ENCODE data around the gene GRIK1. TPM values are rescaled to one million over a fixed set of nuclear protein-coding genes. Genes with fewer than 3 reads are reported as not detected.

Gene GRIK1
- total RNA-seq, 1 donor: not detected

- Histone ChIP-seq H3K79me2 (ENCODE audit: insufficient read depth, low read length) (no peaks in the 10 kb centered on the region), H3K27ac (ENCODE audit: low read depth, low read length) (no peak overlapping the region), H3K4me2 (ENCODE audit: insufficient read depth, low read length) (no peak overlapping the region), H3K9me3 (ENCODE audit: low read depth, low read length) (no peaks in the 10 kb centered on the region), H2AFZ (ENCODE audit: low read length) (no peak overlapping the region), H3K4me1 (ENCODE audit: insufficient read depth, low read length) (no peaks in the 10 kb centered on the region), H3K27me3 (ENCODE audit: insufficient read depth, low read length) (no peaks in the 10 kb centered on the region), H4K20me1 (ENCODE audit: insufficient read depth, low read length) (no peaks in the 10 kb centered on the region), H3K36me3 (ENCODE audit: insufficient read depth, low read length) (no peaks in the 10 kb centered on the region), H3K4me3 (ENCODE audit: insufficient read depth, low read length) (no peak overlapping the region)
- no peak for DNase-seq (ENCODE audit: insufficient read length, low spot score, missing footprints)
- no peak for TF ChIP-seq CTCF (IDR thresholded peaks at IDR 0.05; ENCODE audit: extremely low read depth, low read depth, low read length)
Observed at GRCh38 chr21:29786496-29787360, 153.1 kb downstream of the GRIK1 start.

- Histone ChIP-seq H3K79me2 (ENCODE audit: insufficient read depth, low read length) (no peaks in the 10 kb centered on the region), H3K9me3 (ENCODE audit: low read depth, low read length) (no peaks in the 10 kb centered on the region), H3K4me2 (ENCODE audit: insufficient read depth, low read length) (no peak overlapping the region), H2AFZ (ENCODE audit: low read length) (no peak overlapping the region), H3K4me1 (ENCODE audit: insufficient read depth, low read length) (no peaks in the 10 kb centered on the region), H3K36me3 (ENCODE audit: insufficient read depth, low read length) (no peaks in the 10 kb centered on the region), H3K27me3 (ENCODE audit: insufficient read depth, low read length) (no peaks in the 10 kb centered on the region), H4K20me1 (ENCODE audit: insufficient read depth, low read length) (no peaks in the 10 kb centered on the region), H3K4me3 (ENCODE audit: insufficient read depth, low read length) (no peak overlapping the region), H3K27ac (ENCODE audit: low read depth, low read length) (no peak overlapping the region)
- no peak for TF ChIP-seq CTCF (IDR thresholded peaks at IDR 0.05; ENCODE audit: extremely low read depth, low read depth, low read length)
- no peak for DNase-seq (ENCODE audit: insufficient read length, low spot score, missing footprints)
Observed at GRCh38 chr21:29777160-29777559, 162.6 kb downstream of the GRIK1 start.

- Histone ChIP-seq H4K20me1 (ENCODE audit: insufficient read depth, low read length) (no peaks in the 10 kb centered on the region), H3K27ac (ENCODE audit: low read depth, low read length) (no peak overlapping the region), H3K4me1 (ENCODE audit: insufficient read depth, low read length) (no peaks in the 10 kb centered on the region), H3K36me3 (ENCODE audit: insufficient read depth, low read length) (no peaks in the 10 kb centered on the region), H3K79me2 (ENCODE audit: insufficient read depth, low read length) (no peaks in the 10 kb centered on the region), H3K9me3 (ENCODE audit: low read depth, low read length) (no peaks in the 10 kb centered on the region), H3K27me3 (ENCODE audit: insufficient read depth, low read length) (no peaks in the 10 kb centered on the region), H3K4me2 (ENCODE audit: insufficient read depth, low read length) (no peak overlapping the region), H2AFZ (ENCODE audit: low read length) (no peak overlapping the region), H3K4me3 (ENCODE audit: insufficient read depth, low read length) (no peak overlapping the region)
- DNase-seq (ENCODE audit: insufficient read length, low spot score, missing footprints): no peak
- no peak for TF ChIP-seq CTCF (IDR thresholded peaks at IDR 0.05; ENCODE audit: extremely low read depth, low read depth, low read length)
Observed at GRCh38 chr21:29775462-29775861, 164.3 kb downstream of the GRIK1 start.

GRCh38 chr21:29771491-29772066, 168.2 kb downstream of the GRIK1 start:
- H3K36me3 ChIP-seq (ENCODE audit: insufficient read depth, low read length): no peaks in the 10 kb centered on the region

More at GRCh38 chr21:29771491-29772066, 168.2 kb downstream of the GRIK1 start:
- H3K79me2 ChIP-seq (ENCODE audit: insufficient read depth, low read length): no peaks in the 10 kb centered on the region
- H3K4me2 ChIP-seq (ENCODE audit: insufficient read depth, low read length): no peak overlapping the region
- H3K4me1 ChIP-seq (ENCODE audit: insufficient read depth, low read length): no peaks in the 10 kb centered on the region
- no peak overlapping the region for H3K27ac ChIP-seq (ENCODE audit: low read depth, low read length)
- no peak overlapping the region for H3K4me3 ChIP-seq (ENCODE audit: insufficient read depth, low read length)
- H4K20me1 ChIP-seq (ENCODE audit: insufficient read depth, low read length): no peaks in the 10 kb centered on the region
- no peak overlapping the region for H2AFZ ChIP-seq (ENCODE audit: low read length)
- no peak for DNase-seq (ENCODE audit: insufficient read length, low spot score, missing footprints)
- H3K9me3 ChIP-seq (ENCODE audit: low read depth, low read length): no peaks in the 10 kb centered on the region
- no peak for TF ChIP-seq CTCF (IDR thresholded peaks at IDR 0.05; ENCODE audit: extremely low read depth, low read depth, low read length)
- H3K27me3 ChIP-seq (ENCODE audit: insufficient read depth, low read length): no peaks in the 10 kb centered on the region
